ENCODE data around the gene P3H2.

GRCh38 chr3:190124067-190124466 is 3.4 kb upstream of the P3H2 start:
- no peak for TF ChIP-seq CTCF (conservative IDR thresholded peaks at IDR 0.05)
- no peak for TF ChIP-seq EZH2 (IDR thresholded peaks at IDR 0.05; ENCODE audit: low read depth)
